IMR-90 (cell line): ENCODE results near the gene IQSEC1. TPM values are rescaled to one million over a fixed set of nuclear protein-coding genes. Genes with fewer than 3 reads are reported as not detected.

Experiments
- ATAC-seq: fragments of 200-7000 bp; cut with Tn5 transposase; 2 replicates; pipeline ENCODE4 v1.9.1; 2020; ENCODE audit warnings: low read depth, mild to moderate bottlenecking, moderate library complexity
- BruUV-seq: library from RNA; stranded (reverse); fragments of 400-500 nt; replicated peaks from 2 replicates; lab custom pipeline; 2021; lab: Mats Ljungman, UMichigan
- CTCF ChIA-PET: fragments of 300-600 bp; formaldehyde crosslinking; extraction: SDS; loops from one replicate; lab custom pipeline; 2021; ENCODE audit warnings: antibody characterized with exemption; lab: Yijun Ruan, JAX
- POLR2A ChIA-PET: fragments of 300-600 bp; sonication (Branson Sonifier 250); formaldehyde crosslinking; loops from one replicate; lab custom pipeline; 2022; ENCODE audit warnings: antibody characterized with exemption; ENCODE audit not compliant: unreplicated experiment; lab: Charles Lee
- DNase-seq: peaks from one replicate; pipeline ENCODE4 v3.0.0; 2013
- H2AFZ ChIP-seq: replicated peaks from 2 replicates; pipeline ENCODE3; 2013; ENCODE audit warnings: low read length, mild to moderate bottlenecking; ENCODE audit not compliant: poor library complexity
- H2AK5ac ChIP-seq: 2 replicates; pipeline ENCODE4 v1.6.1; 2013; ENCODE audit warnings: low read depth, low read length, inconsistent platforms
- H2AK9ac ChIP-seq: replicated peaks from 2 replicates; pipeline ENCODE3; 2013; ENCODE audit warnings: mild to moderate bottlenecking, low read depth, low read length, moderate library complexity; ENCODE audit not compliant: poor library complexity
- H2BK120ac ChIP-seq: 2 replicates; pipeline ENCODE4 v1.6.1; 2013; ENCODE audit warnings: low read depth, low read length, inconsistent platforms
- H2BK15ac ChIP-seq: 3 replicates; pipeline ENCODE4 v1.6.1; 2013; ENCODE audit warnings: low read depth, low read length, inconsistent platforms
- H2BK20ac ChIP-seq: 2 replicates; pipeline ENCODE4 v1.6.1; 2013; ENCODE audit warnings: low read depth, mild to moderate bottlenecking, inconsistent platforms, low read length, moderate library complexity
- H2BK5ac ChIP-seq: 2 replicates; pipeline ENCODE4 v1.6.1; 2013; ENCODE audit warnings: mild to moderate bottlenecking, low read depth, low read length, inconsistent platforms; ENCODE audit not compliant: poor library complexity, severe bottlenecking
- H3K14ac ChIP-seq: replicated peaks from 2 replicates; pipeline ENCODE4 v1.6.1; 2013; ENCODE audit warnings: low read depth, low read length, inconsistent platforms
- H3K18ac ChIP-seq: 2 replicates; pipeline ENCODE4 v1.6.1; 2013; ENCODE audit warnings: low read depth, low read length, control low read depth
- H3K23ac ChIP-seq: 2 replicates; pipeline ENCODE4 v1.6.1; 2013; ENCODE audit warnings: low read depth, low read length, inconsistent platforms
- H3K27ac ChIP-seq: 2 replicates; pipeline ENCODE4 v1.5.1; 2013; ENCODE audit warnings: mild to moderate bottlenecking, control low read depth, low read length; ENCODE audit not compliant: insufficient read depth
- H3K27me3 ChIP-seq: 2 replicates; pipeline ENCODE4 v1.6.1; 2013; ENCODE audit warnings: low read length; ENCODE audit not compliant: control insufficient read depth, insufficient read depth
- H3K36me3 ChIP-seq: 2 replicates; pipeline ENCODE4 v1.6.1; 2013; ENCODE audit warnings: low read length, mixed read lengths; ENCODE audit not compliant: control insufficient read depth, insufficient read depth
- H3K4ac ChIP-seq: 2 replicates; pipeline ENCODE4 v1.6.1; 2013; ENCODE audit warnings: low read depth, low read length, inconsistent platforms
- H3K4me1 ChIP-seq: 2 replicates; pipeline ENCODE4 v1.6.1; 2013; ENCODE audit warnings: low read length, mixed read lengths; ENCODE audit not compliant: control insufficient read depth, insufficient read depth
- H3K4me2 ChIP-seq: 2 replicates; pipeline ENCODE4 v1.6.1; 2013; ENCODE audit warnings: low read depth, mild to moderate bottlenecking, control low read depth, low read length, moderate library complexity
- H3K4me3 ChIP-seq: 2 replicates; pipeline ENCODE4 v1.5.1; 2013; ENCODE audit warnings: low read depth, mild to moderate bottlenecking, control low read depth, low read length, moderate library complexity; ENCODE audit not compliant: insufficient read depth
- H3K56ac ChIP-seq: 2 replicates; pipeline ENCODE4 v1.6.1; 2013; ENCODE audit warnings: low read length, inconsistent platforms; ENCODE audit not compliant: insufficient read depth; ENCODE audit errors: extremely low read depth
- H3K79me1 ChIP-seq, 2 experiments: 2 replicates each; pipeline ENCODE4 v1.6.1; 2013; ENCODE audit warnings: low read length in 2 of 2, inconsistent platforms in 1 of 2, low read depth in 1 of 2
- H3K9ac ChIP-seq: 2 replicates; pipeline ENCODE4 v1.6.1; 2013; ENCODE audit warnings: low read depth, low read length, control low read depth
- H3K9me1 ChIP-seq: 2 replicates; pipeline ENCODE4 v1.6.1; 2013; ENCODE audit warnings: low read length, inconsistent platforms; ENCODE audit not compliant: insufficient read depth
- H3K9me3 ChIP-seq: 2 replicates; pipeline ENCODE4 v1.6.1; 2013; ENCODE audit warnings: low read length; ENCODE audit not compliant: control insufficient read depth, insufficient read depth
- H4K20me1 ChIP-seq: 2 replicates; pipeline ENCODE4 v1.6.1; 2013; ENCODE audit warnings: low read length, inconsistent platforms; ENCODE audit not compliant: insufficient read depth
- H4K5ac ChIP-seq: 2 replicates; pipeline ENCODE4 v1.6.1; 2013; ENCODE audit warnings: mild to moderate bottlenecking, low read depth, low read length, control low read depth
- H4K8ac ChIP-seq, 2 experiments: 2 replicates each; pipeline ENCODE4 v1.6.1; 2013; ENCODE audit warnings: low read depth in 2 of 2, low read length in 2 of 2, control low read depth in 1 of 2, inconsistent platforms in 1 of 2
- H4K91ac ChIP-seq: 2 replicates; pipeline ENCODE4 v1.6.1; 2013; ENCODE audit warnings: low read depth, low read length, inconsistent platforms; ENCODE audit not compliant: insufficient read depth
- BHLHE40 ChIP-seq: fragments of 150-350 bp; IDR thresholded peaks from 2 replicates; pipeline ENCODE4 v1.6.1; 2016; ENCODE audit warnings: mild to moderate bottlenecking, low read depth, low read length
- CEBPB ChIP-seq: IDR thresholded peaks from 2 replicates; pipeline ENCODE4 v1.6.1; 2012; ENCODE audit warnings: low read depth, low read length, improper control_type of control experiment
- ELK1 ChIP-seq: fragments of 150-350 bp; IDR thresholded peaks from 2 replicates; pipeline ENCODE4 v1.6.1; 2016; ENCODE audit warnings: low read depth, mild to moderate bottlenecking, low read length, moderate library complexity, borderline replicate concordance
- FOS ChIP-seq: fragments of 150-350 bp; IDR thresholded peaks from 2 replicates; pipeline ENCODE4 v1.6.1; 2016; ENCODE audit warnings: low read depth, low read length
- MAFK ChIP-seq: IDR thresholded peaks from 2 replicates; pipeline ENCODE4 v1.6.1; 2012; ENCODE audit warnings: low read depth, low read length, improper control_type of control experiment
- MXI1 ChIP-seq: IDR thresholded peaks from 2 replicates; pipeline ENCODE4 v1.6.1; 2012; ENCODE audit warnings: low read depth, mild to moderate bottlenecking, low read length, moderate library complexity, borderline replicate concordance
- NFE2L2 ChIP-seq: fragments of 150-350 bp; IDR thresholded peaks from 2 replicates; pipeline ENCODE4 v1.6.1; 2016; ENCODE audit warnings: low read depth, mild to moderate bottlenecking, low read length
- RCOR1 ChIP-seq: IDR thresholded peaks from 2 replicates; pipeline ENCODE4 v1.6.1; 2012; ENCODE audit warnings: mild to moderate bottlenecking, low read length, improper control_type of control experiment; ENCODE audit not compliant: insufficient replicate concordance
- RFX5 ChIP-seq: IDR thresholded peaks from 2 replicates; pipeline ENCODE4 v1.8.0; 2012; ENCODE audit warnings: low read depth, mild to moderate bottlenecking, low read length, moderate library complexity
- SMC3 ChIP-seq: fragments of 150-350 bp; IDR thresholded peaks from 2 replicates; pipeline ENCODE4 v1.6.1; 2016; ENCODE audit warnings: low read depth, mild to moderate bottlenecking, antibody characterized with exemption, low read length, moderate library complexity
- USF2 ChIP-seq: fragments of 150-350 bp; IDR thresholded peaks from 2 replicates; pipeline ENCODE4 v1.6.1; 2017; ENCODE audit warnings: mild to moderate bottlenecking, antibody characterized with exemption, low read length, low read depth
- WGBS, 2 experiments: methylation state at CpG; one replicate each; pipeline versions ENCODE4 v1.1.5 to v1.1.7; 2013; ENCODE audit warnings: missing lambda C conversion rate in 2 of 2; ENCODE audit not compliant: insufficient read length in 1 of 2; ENCODE audit errors: extremely low coverage in 2 of 2; 5-methylcytosine and 5-hydroxymethylcytosine counted together
- dilution Hi-C: fragments of 300-500 bp; cut with HindIII; formaldehyde crosslinking; loops from one replicate; pipeline ENCODE4 v1.14.3; 2018; ENCODE audit warnings: low sequenced_read_pairs; ENCODE audit not compliant: unreplicated experiment
- in situ Hi-C: fragments of 300-500 bp; cut with MboI; formaldehyde crosslinking; loops from 3 replicates; pipeline ENCODE4 v1.14.3; 2019; ENCODE audit warnings: low sequenced_read_pairs, inconsistent platforms, mixed read lengths
- intact Hi-C: fragments of 100-400 bp; cut with micrococcal nuclease; formaldehyde crosslinking; loops from 2 replicates; pipeline ENCODE4 v1.10.0; 2022
- polyA plus RNA-seq, 3 experiments: library from polyadenylated mRNA; depleted of rRNA; stranded (reverse); fragments of >200 nt; gene quantifications; 2 replicates each; pipeline ENCODE4 v1.2.3, GENCODE V29; 2012; ENCODE audit warnings: low replicate concordance in 1 of 3
- total RNA-seq: library from RNA; depleted of rRNA; stranded (reverse); fragments of >200 nt; gene quantifications from 2 replicates; pipeline ENCODE4 v1.2.3, GENCODE V29; 2012
- TF ChIP-seq, protein P1 (sequence below): conservative IDR thresholded peaks from 2 replicates; pipeline ENCODE4 v1.5.1; 2012; ENCODE audit warnings: mild to moderate bottlenecking, low read depth, low read length, improper control_type of control experiment

IQSEC1 gene
- total and polyA plus RNA-seq, 2 of the 4 experiments (the other 2 are of a cell fraction), result 5.9 to 11.9 TPM

DNA sequence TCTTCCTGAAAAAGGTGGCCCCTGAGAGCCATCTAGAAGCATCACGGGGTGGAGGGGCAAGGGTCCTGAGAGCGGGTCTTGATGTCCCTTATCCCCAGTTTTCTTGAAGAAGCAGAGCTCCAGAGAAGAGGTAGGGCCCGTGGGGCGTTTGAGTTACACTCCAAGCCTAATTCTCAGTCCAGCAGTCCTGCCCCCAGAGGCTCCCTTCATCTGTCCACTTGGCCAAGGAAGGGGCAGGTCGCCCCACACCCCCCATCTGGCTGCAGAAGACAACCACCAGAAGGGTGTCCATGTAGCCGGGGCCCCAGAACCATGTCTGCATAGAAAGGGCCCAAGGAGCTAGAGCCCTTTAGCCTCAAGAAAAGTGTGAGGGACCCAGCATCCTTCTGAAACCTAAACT lies 206.4 kb downstream of the IQSEC1 start (continued):
- TF ChIP-seq USF2, result no peak
- no peak for TF ChIP-seq SMC3
- TF ChIP-seq RFX5, result no peak
- no peak for TF ChIP-seq FOS

- Histone ChIP-seq H2AK5ac (no peak overlapping the region), H2BK20ac (no peak overlapping the region), H2AK9ac (no peak overlapping the region), H4K5ac (no peak overlapping the region), H4K8ac (no peak overlapping the region), H3K9me1 (no peaks in the 10 kb centered on the region; the same call in 1 of the 2 replicates), H3K4me3 (no peak overlapping the region), H3K9ac (no peak overlapping the region), H3K56ac (no peak overlapping the region), H3K4me2 (no peak overlapping the region), H4K91ac (no peak overlapping the region), H2BK120ac (no peak overlapping the region), H3K27ac (no peak overlapping the region), H3K18ac (no peak overlapping the region), H3K14ac (no peak overlapping the region), H3K23ac (no peak overlapping the region), H4K20me1 (no peaks in the 10 kb centered on the region), H3K4me1 (no peaks in the 10 kb centered on the region; the same call in 1 of the 2 replicates), H2BK15ac (no peak overlapping the region), H3K27me3 (peaks cover 31% of the 10 kb centered on the region), H2AFZ (no peak overlapping the region), H3K9me3 (peaks cover 7% of the 10 kb centered on the region), H2BK5ac (no peak overlapping the region), H3K36me3 (no peaks in the 10 kb centered on the region), H3K4ac (no peak overlapping the region), H3K79me1 (no peaks in the 10 kb centered on the region)
- in situ Hi-C loops (no loop called here), intact Hi-C loops (no loop called here), dilution Hi-C loops (no loop called here)
- POLR2A ChIA-PET, result no interaction called here
- 60% methylated on average over 1 of the region's 4 CpGs; no CpG with 5 or more reads in 1 of the 2 experiments for WGBS, 2 experiments
- BruUV-seq, result no TSS peak
- ATAC-seq, result no peak
- CTCF ChIA-PET, result interaction anchor here (1.1 kb wide), 1 partner anchor 12 kb away, joined by 3 read pairs; no protein-coding TSS in a partner anchor
- DNase-seq, result no peak
- TF ChIP-seq SMC3 (no peak), RFX5 (no peak), ELK1 (no peak), RCOR1 (no peak), MAFK (no peak), FOS (no peak), NFE2L2 (no peak), USF2 (no peak), BHLHE40 (no peak), MXI1 (no peak), CEBPB (no peak)
- TF ChIP-seq, protein P1, sequence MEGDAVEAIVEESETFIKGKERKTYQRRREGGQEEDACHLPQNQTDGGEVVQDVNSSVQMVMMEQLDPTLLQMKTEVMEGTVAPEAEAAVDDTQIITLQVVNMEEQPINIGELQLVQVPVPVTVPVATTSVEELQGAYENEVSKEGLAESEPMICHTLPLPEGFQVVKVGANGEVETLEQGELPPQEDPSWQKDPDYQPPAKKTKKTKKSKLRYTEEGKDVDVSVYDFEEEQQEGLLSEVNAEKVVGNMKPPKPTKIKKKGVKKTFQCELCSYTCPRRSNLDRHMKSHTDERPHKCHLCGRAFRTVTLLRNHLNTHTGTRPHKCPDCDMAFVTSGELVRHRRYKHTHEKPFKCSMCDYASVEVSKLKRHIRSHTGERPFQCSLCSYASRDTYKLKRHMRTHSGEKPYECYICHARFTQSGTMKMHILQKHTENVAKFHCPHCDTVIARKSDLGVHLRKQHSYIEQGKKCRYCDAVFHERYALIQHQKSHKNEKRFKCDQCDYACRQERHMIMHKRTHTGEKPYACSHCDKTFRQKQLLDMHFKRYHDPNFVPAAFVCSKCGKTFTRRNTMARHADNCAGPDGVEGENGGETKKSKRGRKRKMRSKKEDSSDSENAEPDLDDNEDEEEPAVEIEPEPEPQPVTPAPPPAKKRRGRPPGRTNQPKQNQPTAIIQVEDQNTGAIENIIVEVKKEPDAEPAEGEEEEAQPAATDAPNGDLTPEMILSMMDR, result no peak
These were observed 208.0 kb downstream of the IQSEC1 start for GRCh38 chr3:12865271-12865670.
